ENCODE data around the gene NDUFS3.
"Not testable (repeated sequence)": the region's sequence is repeated elsewhere in the genome, so short reads cannot be mapped to it uniquely, and the experiment has no call there.

The NDUFS3 gene

GRCh38 chr11:47560426-47560825 lies 18.4 kb upstream of the NDUFS3 start:
- DNase-seq (ENCODE audit: low read depth in 2 of 2): no peak

- DNase-seq (ENCODE audit: low read depth in 2 of 2): not testable (repeated sequence)
Measured at GRCh38 chr11:47562393-47562792, 16.5 kb upstream of the NDUFS3 start.

GRCh38 chr11:47564366-47564765 lies 14.5 kb upstream of the NDUFS3 start:
- DNase-seq (ENCODE audit: low read depth in 2 of 2): not testable (repeated sequence)

GRCh38 chr11:47564933-47565339 lies 13.9 kb upstream of the NDUFS3 start:
- no peak for DNase-seq (ENCODE audit: low read depth in 2 of 2)

GRCh38 chr11:47565340-47566148 lies 13.3 kb upstream of the NDUFS3 start, which contains the start of gene PTPMT1:
TSS of gene PTPMT1 (plus strand) at chr11:47565599. CDS start at chr11:47565623, 24 bp downstream.
- DNase-seq (ENCODE audit: low read depth in 2 of 2): peak; percentile 46 to 50

- no peak for DNase-seq (ENCODE audit: low read depth in 2 of 2)
Measured at GRCh38 chr11:47566149-47566698, 12.7 kb upstream of the NDUFS3 start.

- DNase-seq (ENCODE audit: low read depth in 2 of 2): no peak
Measured at GRCh38 chr11:47569646-47570045, 9.2 kb upstream of the NDUFS3 start.

GRCh38 chr11:47570651-47571356 lies 8.1 kb upstream of the NDUFS3 start:
- no peak for DNase-seq (ENCODE audit: low read depth in 2 of 2)

GRCh38 chr11:47571357-47571729 lies 7.5 kb upstream of the NDUFS3 start:
- DNase-seq (ENCODE audit: low read depth in 2 of 2): no peak

- no peak for DNase-seq (ENCODE audit: low read depth in 2 of 2)
Measured at GRCh38 chr11:47571895-47572294, 7.0 kb upstream of the NDUFS3 start.

- DNase-seq (ENCODE audit: low read depth in 2 of 2): no peak
Measured at GRCh38 chr11:47572715-47573255, 6.1 kb upstream of the NDUFS3 start.

GRCh38 chr11:47573321-47573720 lies 5.6 kb upstream of the NDUFS3 start:
- DNase-seq (ENCODE audit: low read depth in 2 of 2): no peak

GRCh38 chr11:47577460-47578041 lies 1.3 kb upstream of the NDUFS3 start:
- no peak for DNase-seq (ENCODE audit: low read depth in 2 of 2)

GRCh38 chr11:47583844-47584243 lies 5.0 kb downstream of the NDUFS3 start:
- no peak for DNase-seq (ENCODE audit: low read depth in 2 of 2)

- no peak for DNase-seq (ENCODE audit: low read depth in 2 of 2)
Measured at GRCh38 chr11:47586098-47586855, 7.4 kb downstream of the NDUFS3 start, which contains the start of gene FAM180B. TSS of gene FAM180B (plus strand) at chr11:47586678. CDS start at chr11:47586769, 91 bp downstream.

- no peak for DNase-seq (ENCODE audit: low read depth in 2 of 2)
Measured at GRCh38 chr11:47587039-47587716, 8.3 kb downstream of the NDUFS3 start.

GRCh38 chr11:47587723-47588326 lies 9.0 kb downstream of the NDUFS3 start:
- no peak for DNase-seq (ENCODE audit: low read depth in 2 of 2)

- DNase-seq (ENCODE audit: low read depth in 2 of 2): no peak
Measured at GRCh38 chr11:47589118-47589517, 10.2 kb downstream of the NDUFS3 start.

GRCh38 chr11:47589584-47589976 lies 10.7 kb downstream of the NDUFS3 start:
- DNase-seq (ENCODE audit: low read depth in 2 of 2): no peak

All from activated CD4-positive, alpha-beta T cell treated with anti-CD3 and anti-CD28 coated beads for 24 hours (primary cell).